ENCODE measurements around the gene OR10P1.

OR10P1 gene

DNA sequence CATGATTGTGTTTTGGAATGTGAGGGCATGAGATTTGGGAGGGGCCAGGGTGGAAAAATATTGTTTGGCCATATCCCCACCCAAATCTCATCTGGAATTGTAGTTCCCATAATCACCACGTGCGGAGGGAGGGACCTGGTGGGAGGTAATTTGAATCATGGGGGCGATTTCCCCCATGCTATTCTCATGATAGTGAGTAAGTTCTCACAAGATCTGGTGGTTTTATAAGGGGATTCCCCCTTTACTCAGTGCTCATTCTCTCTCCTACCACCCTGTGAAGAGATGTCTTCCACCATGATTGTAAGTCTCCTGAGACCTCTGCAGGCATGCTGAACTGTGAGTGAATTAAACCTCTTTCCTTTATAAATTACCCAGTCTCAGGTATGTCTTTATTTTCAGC, 15.7 kb downstream of the OR10P1 start:
- DNase-seq = no peak

- DNase-seq = no peak
Measured at GRCh38 chr12:55653031-55653430, 16.3 kb downstream of the OR10P1 start.

DNA sequence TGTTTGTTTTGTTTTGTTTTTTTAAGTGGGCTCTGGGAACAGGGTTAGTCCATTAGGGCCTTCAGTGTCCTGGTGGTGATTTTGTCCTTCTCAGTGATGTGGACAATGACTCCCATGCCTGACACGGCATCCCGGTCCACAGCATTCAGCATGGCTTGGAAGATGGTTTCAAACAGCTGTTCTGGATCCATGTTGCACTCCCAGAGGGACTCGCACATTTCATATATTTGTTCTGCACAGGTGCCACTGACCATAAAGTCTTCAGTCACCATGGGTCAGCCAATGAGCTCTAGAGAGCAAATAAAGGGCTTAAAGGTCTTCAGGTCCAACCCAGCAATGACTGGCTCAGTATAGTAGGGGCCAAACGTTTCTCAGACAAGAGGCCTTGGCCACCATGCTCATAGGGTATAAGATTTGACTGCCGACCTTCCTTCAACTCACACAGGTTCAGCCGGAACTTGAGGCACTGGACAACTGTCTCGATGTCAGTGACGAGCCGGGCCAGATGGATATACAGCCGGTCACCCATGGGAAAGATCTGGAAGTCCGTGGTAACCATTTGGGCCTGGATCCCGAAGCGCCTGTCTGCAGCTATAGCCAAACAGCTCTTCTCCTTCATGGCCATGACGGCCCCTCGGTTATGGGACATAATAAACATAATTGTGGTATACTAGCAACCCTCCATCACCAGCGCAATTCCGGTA, 18.0 kb downstream of the OR10P1 start:
- no peak for DNase-seq

GRCh38 chr12:55657212-55657611, 20.5 kb downstream of the OR10P1 start:
- no peak for DNase-seq

- DNase-seq = no peak
Measured at GRCh38 chr12:55658212-55658611, 21.5 kb downstream of the OR10P1 start.

GRCh38 chr12:55658635-55659391, 22.1 kb downstream of the OR10P1 start:
- no peak for DNase-seq

DNA sequence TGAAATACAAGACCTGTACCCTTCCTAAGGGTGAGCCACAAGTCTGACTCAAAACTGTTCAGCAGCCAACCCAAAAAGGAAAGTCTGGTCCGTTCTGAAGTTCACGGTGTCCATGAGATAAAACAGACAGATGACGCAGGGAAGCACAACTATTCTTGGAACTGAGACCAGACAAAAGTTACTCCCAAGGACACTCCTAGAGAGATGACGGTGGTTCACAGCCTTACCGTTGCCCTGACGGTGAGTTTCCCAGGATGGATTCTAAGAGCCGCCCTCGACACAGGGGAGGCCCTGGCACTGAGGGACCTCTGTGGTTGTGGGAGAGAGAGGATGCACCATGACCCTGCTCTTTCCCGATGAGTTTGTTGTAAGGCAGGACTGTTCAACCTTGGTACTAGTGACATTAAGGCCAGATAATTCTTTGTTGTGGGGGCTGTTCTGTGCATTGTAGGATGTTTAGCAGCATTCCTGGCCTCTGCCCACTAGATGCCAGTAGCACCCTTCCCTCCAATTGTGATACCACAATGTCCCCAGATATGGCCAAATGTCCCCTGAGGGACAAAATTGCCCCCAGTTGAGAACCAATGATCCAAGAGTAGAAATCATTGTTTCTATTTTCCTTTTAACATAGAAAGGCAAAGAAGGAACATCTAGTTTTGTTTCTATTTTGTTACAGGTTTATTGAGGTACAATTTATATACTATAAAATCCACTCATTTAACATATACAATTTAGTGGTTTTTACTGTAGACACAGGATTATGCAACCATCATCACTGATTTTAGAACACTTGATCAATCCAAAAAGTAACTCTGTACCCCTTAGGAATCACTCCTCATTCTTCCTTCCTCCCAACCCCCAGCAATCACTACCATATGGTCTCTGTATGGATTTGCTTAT, 23.0 kb downstream of the OR10P1 start:
- no peak for DNase-seq

GRCh38 chr12:55663391-55663790, 26.7 kb downstream of the OR10P1 start:
- no peak for DNase-seq

- DNase-seq = no peak
Measured at GRCh38 chr12:55664826-55665225, 28.1 kb downstream of the OR10P1 start.

GRCh38 chr12:55666508-55666907, 29.8 kb downstream of the OR10P1 start:
- no peak for DNase-seq

GRCh38 chr12:55670276-55670675, 33.6 kb downstream of the OR10P1 start:
- no peak for DNase-seq

- DNase-seq = no peak
Measured at GRCh38 chr12:55671746-55672145, 35.1 kb downstream of the OR10P1 start.

DNA sequence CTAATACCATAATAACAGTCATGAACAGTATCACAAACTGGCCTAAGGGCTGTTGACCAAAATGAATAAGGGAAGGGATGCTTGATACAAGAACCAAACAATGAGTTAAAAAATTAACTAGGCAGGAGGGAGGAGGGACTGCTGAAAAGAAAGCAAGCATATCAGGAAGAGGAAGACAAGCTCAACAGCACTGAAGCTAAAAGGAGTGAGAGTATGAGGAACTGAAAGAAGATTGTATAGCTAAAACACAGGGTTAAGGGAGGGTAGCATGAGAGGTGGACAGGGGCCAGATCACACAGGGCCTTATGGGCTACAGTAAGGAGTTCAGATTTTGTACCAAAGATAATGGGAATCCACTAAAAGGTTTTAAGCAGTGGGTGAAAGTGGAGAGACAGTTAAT, 36.9 kb downstream of the OR10P1 start:
- no peak for DNase-seq

DNA sequence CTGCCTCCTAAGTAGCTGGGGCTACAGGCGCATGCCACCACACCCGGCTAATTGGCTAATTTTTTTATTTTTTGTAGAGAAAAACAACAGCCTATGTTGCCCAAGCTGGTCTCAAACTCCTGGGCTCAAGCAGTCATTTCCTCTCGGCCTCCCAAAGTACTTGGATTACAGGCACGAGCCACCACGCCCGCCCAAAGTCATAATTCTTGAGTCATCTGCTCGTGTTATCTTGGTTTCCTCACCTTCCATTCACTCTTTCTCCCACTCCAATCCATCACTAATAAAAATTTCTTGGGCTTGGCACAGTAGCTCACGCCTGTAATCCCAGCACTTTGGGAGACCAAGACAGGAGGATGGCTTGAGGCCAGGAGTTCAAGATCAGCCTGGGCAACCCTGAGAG, 39.0 kb downstream of the OR10P1 start:
- DNase-seq = no peak

DNA sequence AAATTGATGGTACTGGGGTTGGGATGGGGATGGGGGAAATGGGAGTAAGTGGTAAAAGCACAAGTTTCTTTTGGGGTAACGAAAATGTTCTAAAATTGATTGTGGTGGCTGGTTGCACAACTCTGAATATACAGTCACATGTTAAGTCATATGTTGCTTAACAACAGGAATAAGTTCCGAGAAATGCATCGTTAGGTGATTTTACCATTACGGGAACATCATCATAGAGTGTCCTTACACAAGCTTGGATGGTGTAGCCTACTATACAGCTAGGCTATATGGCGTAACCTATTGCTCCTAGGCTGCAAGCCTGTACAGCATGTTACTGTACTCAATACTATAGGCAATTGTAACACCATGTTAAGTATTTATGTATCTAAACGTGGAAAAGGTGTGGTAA, 40.0 kb downstream of the OR10P1 start:
- no peak for DNase-seq

DNA sequence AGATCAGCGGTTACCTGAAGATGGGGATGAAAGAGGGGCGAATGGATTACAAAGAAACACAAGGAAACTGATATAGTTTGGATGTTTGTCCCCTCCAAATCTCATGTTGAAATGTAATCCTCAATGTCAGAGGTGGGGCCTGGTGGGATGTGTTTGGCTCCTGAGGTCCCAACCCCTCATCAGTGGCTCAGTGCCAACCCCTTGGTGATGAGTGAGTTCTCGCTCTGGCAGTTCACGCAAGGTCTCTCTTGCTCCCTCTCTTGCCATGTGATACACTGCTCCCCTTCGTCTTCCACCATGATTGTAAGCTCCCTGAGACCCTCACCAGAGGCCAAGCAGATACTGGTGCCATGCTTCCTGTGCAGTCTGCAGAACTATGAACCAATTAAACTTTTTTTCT, 43.0 kb downstream of the OR10P1 start:
- no peak for DNase-seq

GRCh38 chr12:55681142-55682077, 44.7 kb downstream of the OR10P1 start:
- no peak for DNase-seq

DNA sequence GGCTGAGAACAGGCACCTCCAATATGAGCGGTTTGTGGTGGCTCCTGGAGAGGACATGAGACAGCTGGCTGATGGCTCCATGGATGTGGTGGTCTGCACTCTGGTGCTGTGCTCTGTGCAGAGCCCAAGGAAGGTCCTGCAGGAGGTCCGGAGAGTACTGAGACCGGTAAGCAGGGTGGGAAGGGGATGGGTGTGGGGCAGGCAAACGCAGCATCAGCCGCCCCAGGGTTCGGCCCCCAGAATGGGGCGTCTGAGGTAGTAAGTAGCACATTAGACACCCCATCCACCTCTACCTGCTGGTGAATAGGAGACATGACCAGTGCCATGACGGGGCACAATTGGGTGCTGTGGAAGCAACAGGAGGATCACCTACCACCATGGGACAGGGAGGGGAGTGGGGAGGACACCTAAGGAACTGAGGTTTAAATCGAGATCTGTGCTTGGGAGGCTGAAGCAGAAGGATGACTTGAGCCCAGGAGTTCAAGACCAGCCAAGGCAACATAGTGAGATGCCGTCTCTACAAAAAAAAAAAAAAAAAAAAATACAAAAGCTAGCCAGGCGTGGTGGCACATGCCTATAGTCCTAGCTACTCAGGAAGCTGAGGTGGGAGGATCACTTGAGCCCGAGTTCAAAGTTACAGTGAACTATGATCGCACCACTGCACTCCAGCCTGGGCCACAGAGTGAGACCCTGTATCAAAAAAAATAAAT, 45.5 kb downstream of the OR10P1 start:
- no peak for DNase-seq

- no peak for DNase-seq
Measured at GRCh38 chr12:55683676-55684075, 47.0 kb downstream of the OR10P1 start.

GRCh38 chr12:55684761-55685370, 48.2 kb downstream of the OR10P1 start:
- DNase-seq = no peak

- no peak for DNase-seq
Measured at GRCh38 chr12:55685671-55686070, 49.0 kb downstream of the OR10P1 start.

Measured in right forelimb (tissue), 1 donor.